Measurements from ENCODE around the gene NTRK2. TPM values are rescaled to one million over a fixed set of nuclear protein-coding genes. Genes with fewer than 3 reads are reported as not detected.
A peak's percentile ranks its signal among the peaks of the same experiment; 100 is the strongest.
"Not testable (repeated sequence)": the region's sequence is repeated elsewhere in the genome, so short reads cannot be mapped to it uniquely, and the experiment has no call there.

The NTRK2 gene
- total RNA-seq, 8 experiments from 2014 or later: 0.49 to 238 (median 15.5) TPM

DNA sequence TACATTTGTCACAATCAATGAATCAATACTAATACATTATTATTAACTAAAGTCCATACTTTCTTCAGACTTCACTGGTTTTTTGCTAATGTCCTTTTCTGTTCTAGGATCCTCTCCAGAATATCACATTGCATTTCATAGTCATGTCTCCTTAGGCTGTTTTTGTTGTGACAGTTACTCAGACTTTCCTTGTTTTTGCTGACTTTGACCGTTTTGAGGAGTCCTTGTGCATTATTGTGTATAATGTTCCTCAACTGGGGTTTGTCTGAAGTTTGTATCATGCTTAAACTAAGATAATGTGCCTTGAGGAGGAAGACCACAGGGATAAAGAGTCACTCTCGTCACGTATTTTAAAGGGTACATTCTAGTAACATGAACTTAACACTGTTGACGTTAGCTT lies 376.9 kb downstream of the NTRK2 start:
- ATAC-seq (replicated peaks in 6 of 8): no peak
- peaks cover 12 to 15% of the 10 kb centered on the region in 2 donors for H3K4me1 ChIP-seq (replicated peaks in 1 of 2)
- no peak overlapping the region for H3K27ac ChIP-seq
- WGBS, 10 experiments: 48 to 100% (median 84%) methylated on average over 1 to 4 of the region's 4 CpGs
- in situ Hi-C loops (cut with MboI; ENCODE audit: low pct_unique_long_range_greater_than_20kb in 2 of 9, low sequenced_read_pairs in 9 of 9, unreplicated experiment in 9 of 9): no loop called here
- H3K4me3 ChIP-seq: no peak overlapping the region

GRCh38 chr9:85053206-85053786 lies 383.8 kb downstream of the NTRK2 start:
- Histone ChIP-seq H3K4me1 (replicated peaks in 1 of 2) (no peaks in the 10 kb centered on the region), H3K4me3 (no peak overlapping the region), H3K27ac (no peak overlapping the region)
- peak in 3 of 8 experiments; percentile 54 to 74 (median 56) for ATAC-seq (replicated peaks in 6 of 8)
- WGBS, 10 experiments: 0 to 70% (median 0%) methylated on average over 1 to 2 of the region's 2 CpGs; no CpG with 5 or more reads in 4 of the 10 experiments
- in situ Hi-C loops (cut with MboI; ENCODE audit: low pct_unique_long_range_greater_than_20kb in 2 of 9, low sequenced_read_pairs in 9 of 9, unreplicated experiment in 9 of 9): no loop called here

DNA sequence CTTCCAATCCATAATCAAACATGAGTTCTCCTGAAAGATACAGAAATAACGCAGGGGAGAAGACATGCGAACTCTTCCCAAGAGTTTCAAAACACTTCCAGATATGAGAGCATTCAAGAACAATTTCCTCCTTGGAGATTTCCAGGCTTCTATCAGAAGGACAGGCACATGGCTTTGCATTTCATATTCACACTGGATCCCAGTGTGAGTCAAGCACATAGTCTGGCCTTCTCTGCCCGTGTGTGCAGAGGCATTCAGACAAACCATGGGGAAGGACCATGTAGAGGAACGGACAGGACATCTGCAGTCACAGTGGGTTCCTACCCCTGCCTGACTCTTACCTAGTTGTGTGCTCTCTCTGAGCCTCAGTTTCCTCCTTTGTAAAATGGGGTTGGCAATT lies 384.5 kb downstream of the NTRK2 start:
- ATAC-seq (replicated peaks in 6 of 8): peak in 2 of 8 experiments; percentile 56 to 60
- whole genome bisulfite sequencing, 10 experiments: 75 to 100% (median 89%) methylated on average over 1 to 4 of the region's 4 CpGs; no CpG with 5 or more reads in 5 of the 10 experiments

GRCh38 chr9:85055506-85056202 lies 386.1 kb downstream of the NTRK2 start:
- WGBS, 10 experiments: 0 to 100% (median 74%) methylated on average over 1 to 2 of the region's 2 CpGs

More for the DNA sequence above, 384.5 kb downstream of the NTRK2 start:
- H3K4me1 ChIP-seq (replicated peaks in 1 of 2): no peaks in the 10 kb centered on the region
- H3K4me3 ChIP-seq: no peak overlapping the region
- no peak overlapping the region for H3K27ac ChIP-seq
- in situ Hi-C loops (cut with MboI; ENCODE audit: low pct_unique_long_range_greater_than_20kb in 2 of 9, low sequenced_read_pairs in 9 of 9, unreplicated experiment in 9 of 9): no loop called here

GRCh38 chr9:85056203-85056572 lies 386.7 kb downstream of the NTRK2 start:
- in situ Hi-C loops (cut with MboI; ENCODE audit: low pct_unique_long_range_greater_than_20kb in 2 of 9, low sequenced_read_pairs in 9 of 9, unreplicated experiment in 9 of 9): no loop called here
- H3K27ac ChIP-seq: no peak overlapping the region
- H3K4me1 ChIP-seq (replicated peaks in 1 of 2): no peaks in the 10 kb centered on the region
- H3K4me3 ChIP-seq: no peak overlapping the region
- WGBS, 10 experiments: 11 to 93% (median 86%) methylated on average over 1 to 3 of the region's 3 CpGs; no CpG with 5 or more reads in 3 of the 10 experiments
- ATAC-seq (replicated peaks in 6 of 8): no peak

More at GRCh38 chr9:85055506-85056202, 386.1 kb downstream of the NTRK2 start:
- ATAC-seq (replicated peaks in 6 of 8): no peak
- Histone ChIP-seq H3K4me1 (replicated peaks in 1 of 2) (no peaks in the 10 kb centered on the region), H3K27ac (no peak overlapping the region), H3K4me3 (no peak overlapping the region)
- in situ Hi-C loops (cut with MboI; ENCODE audit: low pct_unique_long_range_greater_than_20kb in 2 of 9, low sequenced_read_pairs in 9 of 9, unreplicated experiment in 9 of 9): no loop called here

DNA sequence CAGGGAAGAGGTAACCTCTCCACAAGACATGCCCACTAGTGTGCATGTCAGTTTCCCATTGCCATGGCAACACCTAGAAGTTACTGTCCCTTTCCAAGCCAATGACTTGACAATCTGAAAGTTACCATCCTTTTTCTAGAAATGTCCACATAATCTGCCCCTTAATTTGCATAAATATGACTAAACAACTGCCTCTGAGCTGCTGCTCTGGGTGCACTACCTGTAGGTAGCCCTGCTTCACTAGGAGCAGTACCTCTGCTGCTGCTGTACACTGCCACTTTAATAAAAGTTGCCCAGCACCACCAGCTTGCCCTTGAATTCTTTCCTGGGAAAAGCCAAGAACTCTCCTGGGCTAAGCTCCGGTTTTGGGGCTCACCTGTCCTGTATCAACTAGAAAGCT lies 392.4 kb downstream of the NTRK2 start:
- Histone ChIP-seq H3K4me1 (replicated peaks in 1 of 2) (peaks cover 7 to 10% of the 10 kb centered on the region in 2 donors), H3K27ac (no peak overlapping the region), H3K4me3 (no peak overlapping the region)
- ATAC-seq (replicated peaks in 6 of 8): no peak
- in situ Hi-C loops (cut with MboI; ENCODE audit: low pct_unique_long_range_greater_than_20kb in 2 of 9, low sequenced_read_pairs in 9 of 9, unreplicated experiment in 9 of 9): no loop called here
- 0 to 100% (median 76%) methylated on average over 1 of the region's 1 CpG; no CpG with 5 or more reads in 4 of the 10 experiments for WGBS, 10 experiments

DNA sequence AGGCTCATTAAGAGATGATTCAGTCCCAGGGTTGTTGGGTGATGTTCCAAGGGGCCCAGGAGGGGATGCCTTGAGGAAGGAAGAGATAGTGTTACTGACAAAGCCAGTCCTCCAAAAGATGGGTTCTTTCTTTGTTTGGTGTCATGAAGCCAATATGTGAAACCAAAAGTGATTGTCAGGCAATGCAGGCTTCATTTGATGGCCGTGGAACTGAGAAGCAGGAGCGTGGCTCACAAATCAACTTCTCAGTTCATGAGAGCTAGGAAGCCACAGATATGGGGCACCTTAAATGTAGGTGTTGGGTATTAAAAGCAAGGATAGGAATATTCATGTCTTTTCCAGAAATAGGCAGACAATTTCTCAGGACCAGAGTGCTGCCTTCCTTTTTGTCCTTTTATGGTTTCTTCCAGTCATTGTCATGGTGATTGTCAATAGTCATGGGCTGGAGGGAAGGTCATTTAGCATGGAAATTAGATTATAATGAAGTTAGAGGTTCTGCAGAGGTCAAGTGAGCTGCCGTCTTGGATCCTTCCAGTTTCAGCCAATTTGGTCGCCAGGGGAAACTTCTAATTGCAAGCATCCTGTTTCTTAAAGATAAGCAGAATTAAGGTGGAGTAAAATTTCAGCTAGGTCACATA lies 393.0 kb downstream of the NTRK2 start:
- 37 to 80% (median 55%) methylated on average over 2 to 4 of the region's 4 CpGs; no CpG with 5 or more reads in 3 of the 10 experiments for WGBS, 10 experiments
- Histone ChIP-seq H3K27ac (no peak overlapping the region), H3K4me3 (no peak overlapping the region), H3K4me1 (replicated peaks in 1 of 2) (peaks cover 7 to 10% of the 10 kb centered on the region in 2 donors)
- in situ Hi-C loops (cut with MboI; ENCODE audit: low pct_unique_long_range_greater_than_20kb in 2 of 9, low sequenced_read_pairs in 9 of 9, unreplicated experiment in 9 of 9): no loop called here
- peak in 6 of 8 experiments; percentile 25 to 62 (median 36) for ATAC-seq (replicated peaks in 6 of 8)

DNA sequence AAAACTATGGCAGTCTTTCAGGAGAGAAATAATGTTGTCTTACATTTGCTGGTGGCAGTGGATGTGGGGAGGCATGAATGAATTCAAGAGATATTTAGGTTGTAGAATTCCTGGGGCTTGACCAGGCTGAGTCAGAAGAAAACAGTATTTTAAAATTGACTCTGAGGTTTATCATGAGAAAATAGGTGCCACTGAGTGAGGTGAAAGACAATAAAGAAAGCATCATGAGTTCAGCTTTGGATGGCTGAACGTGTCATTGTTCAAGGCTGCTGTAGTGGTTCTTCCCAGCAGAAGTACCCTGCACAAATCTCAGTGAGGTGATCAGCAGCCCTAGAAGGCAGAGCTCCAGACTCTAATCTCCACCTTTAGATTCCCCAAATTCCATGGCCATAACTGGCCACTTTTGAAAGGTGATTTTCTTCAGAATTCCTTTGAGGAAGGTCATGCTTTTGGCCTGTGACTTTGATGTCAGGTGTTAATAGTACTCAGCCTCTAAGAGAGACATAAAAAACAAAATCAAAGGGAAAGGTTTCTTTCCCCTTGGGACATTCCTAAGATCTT lies 395.4 kb downstream of the NTRK2 start:
- ATAC-seq (replicated peaks in 6 of 8): no peak
- in situ Hi-C loops (cut with MboI; ENCODE audit: low pct_unique_long_range_greater_than_20kb in 2 of 9, low sequenced_read_pairs in 9 of 9, unreplicated experiment in 9 of 9): no loop called here
- no peak overlapping the region for H3K4me3 ChIP-seq
- H3K4me1 ChIP-seq (replicated peaks in 1 of 2): peaks cover 7 to 10% of the 10 kb centered on the region in 2 donors
- no peak overlapping the region for H3K27ac ChIP-seq
- WGBS, 10 experiments: 20 to 86% (median 80%) methylated on average over 1 of the region's 1 CpG; no CpG with 5 or more reads in 3 of the 10 experiments

DNA sequence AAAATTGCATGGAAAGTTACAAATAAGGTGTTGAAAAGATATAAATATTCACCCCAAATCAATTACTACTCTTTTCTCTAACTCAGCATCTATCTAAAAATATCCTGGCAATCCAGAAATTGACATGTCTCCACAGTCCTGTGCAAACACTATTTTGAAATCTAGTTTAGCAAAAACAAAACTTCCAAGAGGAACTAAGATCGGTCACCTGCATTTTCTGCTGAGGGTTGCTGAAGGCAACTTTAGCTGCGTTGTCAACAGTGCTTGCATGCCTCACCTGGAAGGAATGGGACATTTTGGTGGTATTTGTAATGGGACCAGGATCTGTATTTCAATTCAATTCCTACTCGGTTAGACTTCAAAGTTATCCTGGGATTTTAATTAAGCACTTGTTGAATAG lies 398.3 kb downstream of the NTRK2 start:
- in situ Hi-C loops (cut with MboI; ENCODE audit: low pct_unique_long_range_greater_than_20kb in 2 of 9, low sequenced_read_pairs in 9 of 9, unreplicated experiment in 9 of 9): no loop called here
- Histone ChIP-seq H3K4me1 (replicated peaks in 1 of 2) (peaks cover 0 to under 1% of the 10 kb centered on the region in 2 donors), H3K4me3 (no peak overlapping the region), H3K27ac (no peak overlapping the region)
- ATAC-seq (replicated peaks in 6 of 8): no peak
- 40 to 100% (median 90%) methylated on average over 1 to 3 of the region's 3 CpGs; no CpG with 5 or more reads in 3 of the 10 experiments for WGBS, 10 experiments

- H3K4me3 ChIP-seq; H3K4me1 ChIP-seq (replicated peaks in 1 of 2); H3K27ac ChIP-seq; in situ Hi-C loops (cut with MboI; ENCODE audit: low pct_unique_long_range_greater_than_20kb in 2 of 9, low sequenced_read_pairs in 9 of 9, unreplicated experiment in 9 of 9): not testable (repeated sequence)
- peak in 1 of 8 experiments; percentile 45 for ATAC-seq (replicated peaks in 6 of 8)
- 14 to 100% (median 80%) methylated on average over 1 of the region's 3 CpGs; no CpG with 5 or more reads in 5 of the 10 experiments for WGBS, 10 experiments
Observed at GRCh38 chr9:85069421-85069820, 399.9 kb downstream of the NTRK2 start.

All from motor neuron (in vitro differentiated cells).